ENCODE results near the gene SLC18A2.

Gene SLC18A2

GRCh38 chr10:117239051-117239450 lies 1.9 kb upstream of the SLC18A2 start:
- DNase-seq, result no peak

DNA sequence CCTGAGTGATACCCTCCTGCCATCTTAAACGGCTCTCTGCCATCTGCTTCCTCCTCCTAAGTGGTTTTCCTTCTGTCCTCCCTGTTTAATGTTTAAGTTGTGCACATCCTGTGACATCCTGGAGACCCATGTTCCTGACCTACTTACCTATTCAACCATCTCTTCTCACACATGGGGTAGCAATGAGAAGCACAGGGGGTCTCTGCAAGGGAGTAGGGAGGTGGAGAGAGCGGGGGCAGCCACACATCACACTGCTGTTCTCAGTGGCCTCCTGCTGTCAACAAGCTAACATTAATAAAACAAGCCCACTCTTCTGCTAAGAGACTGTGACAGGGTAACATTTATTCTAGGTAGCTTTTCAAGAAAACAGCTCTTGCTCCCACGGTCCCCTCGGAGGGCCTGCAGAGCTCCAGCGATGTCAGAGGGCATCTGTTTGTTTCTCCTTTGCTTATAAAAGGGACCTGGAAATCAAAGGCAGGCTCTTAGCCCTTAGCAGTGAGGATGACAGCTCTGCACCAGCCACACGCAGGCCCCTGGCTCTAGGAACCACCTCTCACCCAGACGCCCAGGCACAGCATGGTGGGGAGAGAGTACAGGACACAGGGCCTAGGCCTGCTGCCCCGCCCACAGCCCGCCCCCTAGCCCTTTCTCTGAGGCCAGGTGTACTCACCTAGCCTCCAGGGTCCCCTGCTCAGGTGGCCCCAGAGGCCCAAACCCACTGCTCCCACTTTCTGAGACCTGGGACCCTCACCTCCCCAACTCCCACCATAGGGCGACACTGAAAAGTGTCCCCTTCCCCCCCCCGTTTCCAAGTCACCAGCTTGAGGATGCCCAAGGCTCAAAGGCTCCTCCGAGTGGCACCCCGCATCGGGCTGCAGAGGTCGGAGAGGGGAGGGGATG lies 943 bp upstream of the SLC18A2 start:
- DNase-seq, result no peak

GRCh38 chr10:117241541-117242462 lies 888 bp downstream of the SLC18A2 start:
- no peak for DNase-seq

DNA sequence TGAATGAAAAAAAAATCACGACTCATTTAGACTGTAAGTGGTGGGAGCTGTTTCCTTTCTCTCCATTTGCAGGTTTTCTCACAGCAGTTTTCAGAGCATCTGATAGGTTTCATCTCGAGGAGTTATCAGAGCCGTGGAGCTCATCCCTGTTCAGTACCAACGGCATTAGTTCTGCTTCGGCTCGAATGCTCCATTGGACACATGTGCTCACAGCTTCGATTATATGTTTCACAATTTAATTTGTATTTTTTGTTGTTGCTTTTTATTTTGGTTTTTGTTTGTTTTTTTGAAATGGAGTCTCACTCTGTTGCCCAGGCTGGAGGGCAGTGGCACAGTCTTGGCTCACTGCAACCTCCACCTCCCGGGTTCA lies 1.5 kb downstream of the SLC18A2 start:
- no peak for DNase-seq

DNA sequence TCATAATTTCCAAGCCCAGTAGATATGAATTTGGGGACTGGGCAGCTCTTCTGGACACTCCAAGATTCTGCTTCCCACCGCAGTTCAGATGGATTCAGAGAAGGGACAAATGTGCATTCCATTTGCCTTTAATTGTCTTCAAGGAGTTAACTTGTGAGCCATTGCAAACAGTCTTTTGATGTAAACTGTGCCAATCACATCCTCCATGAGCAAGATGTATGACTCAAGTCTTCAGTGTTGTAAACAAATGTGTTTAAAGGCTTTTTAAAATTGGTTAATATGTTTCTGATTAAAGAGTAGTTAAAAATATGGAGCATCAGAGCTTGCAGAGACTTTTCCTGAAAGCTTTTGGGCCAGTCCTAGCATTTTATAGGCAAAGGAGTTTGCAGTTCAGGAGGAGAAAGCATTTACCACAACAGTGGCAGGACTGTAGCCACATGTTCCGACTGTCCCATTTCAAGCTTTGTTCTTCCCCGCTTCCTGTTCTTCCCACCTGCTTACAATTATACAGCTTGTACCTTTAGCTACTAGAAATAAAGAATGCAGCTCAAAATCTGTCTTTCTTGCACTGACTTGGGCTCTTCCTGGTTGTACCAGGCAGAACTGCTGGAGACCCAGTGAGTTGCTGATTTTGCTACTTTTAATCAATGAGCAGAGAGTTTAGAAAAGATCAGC lies 6.2 kb downstream of the SLC18A2 start:
- DNase-seq, result no peak

- no peak for DNase-seq
Observed at GRCh38 chr10:117248750-117249465, 8.0 kb downstream of the SLC18A2 start.

DNA sequence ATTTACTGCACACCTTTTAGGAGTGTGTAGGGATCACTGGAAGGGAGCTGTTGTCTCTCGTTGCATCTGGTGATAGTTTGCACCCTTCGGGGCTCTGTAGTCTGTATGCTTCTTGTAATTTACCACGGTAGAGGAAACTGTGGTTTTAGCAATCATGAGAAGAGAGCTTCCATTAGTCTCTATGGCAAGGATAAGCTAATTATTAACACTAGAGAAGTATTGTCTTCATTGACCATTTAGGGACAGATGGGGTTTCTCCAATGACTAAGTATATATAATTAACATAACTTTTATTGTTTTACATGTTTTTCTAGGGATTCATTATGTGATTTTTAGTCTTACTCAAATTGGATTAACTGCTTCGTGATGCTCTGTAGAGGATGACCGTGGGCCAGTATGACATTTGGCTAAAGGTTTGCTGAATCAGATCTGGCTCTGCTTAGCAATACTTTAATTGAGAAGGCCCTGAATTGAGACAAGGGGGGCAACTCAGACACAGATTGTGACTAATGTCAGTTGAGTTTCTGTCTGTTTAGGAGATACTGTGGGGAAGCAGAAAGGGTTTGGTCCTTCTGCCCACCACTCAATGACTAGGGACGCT lies 8.7 kb downstream of the SLC18A2 start:
- DNase-seq, result no peak

GRCh38 chr10:117250411-117250810 lies 9.5 kb downstream of the SLC18A2 start:
- no peak for DNase-seq

DNA sequence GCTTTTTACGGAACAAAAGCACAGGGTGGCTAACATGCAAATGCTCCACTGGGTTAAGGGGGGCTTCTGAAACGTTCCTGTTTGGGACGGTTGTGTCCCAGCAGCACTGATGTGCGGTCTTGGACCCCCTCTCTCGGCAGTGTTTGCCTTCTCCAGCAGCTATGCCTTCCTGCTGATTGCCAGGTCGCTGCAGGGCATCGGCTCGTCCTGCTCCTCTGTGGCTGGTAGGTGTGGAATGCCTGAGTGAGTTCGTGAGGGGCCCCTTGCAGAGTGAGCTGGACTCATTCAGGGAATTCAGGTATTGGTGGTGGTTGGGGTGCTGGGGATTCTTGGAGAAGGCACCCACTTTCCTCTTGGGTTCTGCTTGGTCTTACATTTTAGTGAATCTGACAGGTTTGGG lies 13.0 kb downstream of the SLC18A2 start:
- no peak for DNase-seq

DNA sequence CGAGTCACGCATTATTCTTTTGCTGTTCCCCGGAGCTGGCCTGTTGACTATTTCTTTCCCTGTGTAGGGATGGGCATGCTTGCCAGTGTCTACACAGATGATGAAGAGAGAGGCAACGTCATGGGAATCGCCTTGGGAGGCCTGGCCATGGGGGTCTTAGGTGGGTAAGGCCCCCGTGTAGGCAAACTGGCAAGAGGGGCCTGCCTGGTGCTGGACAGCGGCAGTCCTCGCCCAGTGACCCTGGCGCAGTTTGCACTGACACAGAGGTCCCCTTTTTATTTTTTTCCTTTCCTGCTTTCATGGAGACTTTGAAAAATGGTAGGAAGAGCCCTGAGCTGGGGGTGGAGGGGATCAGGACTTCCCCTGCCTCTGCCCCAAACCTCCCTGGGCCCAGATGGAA lies 13.4 kb downstream of the SLC18A2 start:
- DNase-seq, result no peak

- DNase-seq, result no peak
Observed at GRCh38 chr10:117254774-117255735, 14.1 kb downstream of the SLC18A2 start.

DNA sequence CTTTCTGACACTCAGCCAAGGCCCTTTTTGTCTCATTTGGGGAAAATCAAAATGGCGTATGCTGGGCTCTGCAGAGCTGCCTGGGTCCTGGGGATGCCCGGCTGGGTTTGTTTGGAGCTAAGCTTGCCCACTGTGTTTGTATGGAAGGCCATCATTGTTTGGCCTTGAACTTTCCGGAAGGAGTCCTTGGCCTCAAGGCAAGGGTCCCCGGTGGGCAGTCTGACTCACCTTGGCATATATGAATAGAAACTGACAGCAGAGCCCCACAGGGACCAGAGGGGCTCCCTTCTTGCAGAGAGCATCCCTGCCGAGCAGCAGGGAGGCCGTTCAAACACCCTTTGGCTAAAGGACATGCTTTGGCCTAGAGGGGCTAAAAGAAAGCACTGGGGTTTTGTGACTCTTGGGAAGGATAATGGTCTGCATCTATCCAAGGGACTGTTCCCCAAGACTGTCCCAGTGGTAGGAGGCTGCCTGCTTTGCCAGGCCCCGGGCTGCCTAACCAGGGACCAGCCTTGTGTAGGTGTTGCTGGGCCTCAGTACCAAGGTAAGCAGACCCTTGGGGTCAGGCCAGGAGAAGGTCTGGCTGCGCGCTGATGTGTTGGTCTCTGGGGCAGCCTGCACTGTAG lies 15.0 kb downstream of the SLC18A2 start:
- no peak for DNase-seq

DNA sequence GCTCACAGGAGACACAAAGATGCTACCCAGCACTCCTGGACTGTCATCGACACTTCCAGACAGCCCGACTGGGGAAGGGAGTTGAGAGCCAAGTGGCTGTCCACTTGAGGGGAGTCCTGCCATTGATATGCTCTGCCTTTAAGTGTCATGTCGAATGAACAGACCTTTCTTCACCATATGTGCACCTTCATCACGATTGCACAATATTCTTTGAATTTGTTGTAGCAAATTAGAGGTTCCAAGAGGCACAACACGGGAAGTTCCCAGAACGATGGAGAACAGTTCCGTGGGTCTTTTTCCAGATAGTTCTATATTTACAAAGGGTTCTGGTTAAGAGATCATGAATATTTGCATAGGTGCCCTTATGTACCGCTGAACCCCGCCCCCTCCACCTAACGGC lies 16.0 kb downstream of the SLC18A2 start:
- DNase-seq, result no peak

DNA sequence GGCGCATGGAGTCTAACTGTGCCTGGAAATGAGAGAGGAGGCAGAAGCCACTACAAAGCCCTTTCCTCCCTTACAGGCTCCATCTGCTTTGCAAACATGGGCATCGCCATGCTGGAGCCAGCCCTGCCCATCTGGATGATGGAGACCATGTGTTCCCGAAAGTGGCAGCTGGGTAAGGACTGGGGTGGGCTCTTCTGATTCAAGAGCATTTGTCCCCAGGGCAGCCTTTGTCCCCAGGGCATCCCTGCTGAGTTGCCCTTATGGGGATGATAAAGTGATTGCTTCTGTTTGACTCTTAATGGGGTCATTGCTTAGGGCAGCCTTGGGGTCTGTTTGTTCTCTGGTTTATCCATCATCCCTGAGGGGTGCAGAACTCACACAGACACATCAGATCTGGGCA lies 16.8 kb downstream of the SLC18A2 start:
- no peak for DNase-seq

DNA sequence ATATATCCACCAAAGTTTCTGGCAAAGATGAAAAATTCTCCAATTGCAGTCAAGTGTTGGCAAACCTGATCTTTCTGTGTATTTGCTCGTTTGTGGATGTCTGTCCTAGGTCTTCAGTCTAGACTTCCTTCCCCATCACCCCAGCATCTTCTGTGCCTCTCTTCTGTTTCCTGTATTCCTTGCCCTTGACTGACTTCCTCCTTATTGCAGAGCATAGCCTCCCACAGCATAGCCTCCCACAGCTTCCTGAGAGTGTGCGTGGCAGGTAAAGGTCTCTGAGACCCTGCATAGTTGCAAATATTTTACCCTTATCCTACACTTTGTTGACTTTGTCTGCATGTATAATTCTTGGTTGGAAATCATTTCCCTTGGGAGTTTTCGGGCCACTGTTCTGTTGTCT lies 18.4 kb downstream of the SLC18A2 start:
- DNase-seq, result no peak

GRCh38 chr10:117260084-117260483 lies 19.2 kb downstream of the SLC18A2 start:
- DNase-seq, result no peak

DNA sequence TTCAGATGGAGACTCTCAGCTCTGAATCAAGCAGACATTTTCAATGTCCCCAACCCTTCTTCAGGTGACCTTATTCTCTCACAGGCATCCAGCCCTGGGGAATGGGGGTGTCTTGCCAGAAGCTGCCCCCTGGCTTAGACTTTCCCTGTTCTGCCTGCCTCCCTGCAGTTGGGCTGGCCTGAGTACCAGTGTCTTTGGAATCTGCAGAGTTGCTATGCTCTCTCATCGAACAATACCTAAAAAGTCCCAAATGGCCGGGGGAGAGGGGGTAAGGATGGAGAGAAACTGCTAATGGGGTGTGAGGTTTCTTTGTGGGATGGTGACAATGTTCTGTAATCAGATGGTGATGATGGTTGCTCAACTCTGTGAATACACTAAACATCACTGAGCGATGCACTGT lies 20.6 kb downstream of the SLC18A2 start:
- no peak for DNase-seq

- DNase-seq, result no peak
Observed at GRCh38 chr10:117262291-117262902, 21.5 kb downstream of the SLC18A2 start.

GRCh38 chr10:117262903-117263293 lies 22.0 kb downstream of the SLC18A2 start:
- no peak for DNase-seq

- no peak for DNase-seq
Observed at GRCh38 chr10:117264782-117265181, 23.9 kb downstream of the SLC18A2 start.
